CD4-positive, alpha-beta T cell treated with Interleukin-10 for 1 hour (primary cell): ENCODE data around the gene SDCBP2.
A peak's percentile ranks its signal among the peaks of the same experiment; 100 is the strongest.

ENCODE experiments used
- DNase-seq: peaks from one replicate; pipeline ENCODE4 v3.0.0-alpha.2; 2020

The SDCBP2 gene, protein sequence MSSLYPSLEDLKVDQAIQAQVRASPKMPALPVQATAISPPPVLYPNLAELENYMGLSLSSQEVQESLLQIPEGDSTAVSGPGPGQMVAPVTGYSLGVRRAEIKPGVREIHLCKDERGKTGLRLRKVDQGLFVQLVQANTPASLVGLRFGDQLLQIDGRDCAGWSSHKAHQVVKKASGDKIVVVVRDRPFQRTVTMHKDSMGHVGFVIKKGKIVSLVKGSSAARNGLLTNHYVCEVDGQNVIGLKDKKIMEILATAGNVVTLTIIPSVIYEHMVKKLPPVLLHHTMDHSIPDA

DNA sequence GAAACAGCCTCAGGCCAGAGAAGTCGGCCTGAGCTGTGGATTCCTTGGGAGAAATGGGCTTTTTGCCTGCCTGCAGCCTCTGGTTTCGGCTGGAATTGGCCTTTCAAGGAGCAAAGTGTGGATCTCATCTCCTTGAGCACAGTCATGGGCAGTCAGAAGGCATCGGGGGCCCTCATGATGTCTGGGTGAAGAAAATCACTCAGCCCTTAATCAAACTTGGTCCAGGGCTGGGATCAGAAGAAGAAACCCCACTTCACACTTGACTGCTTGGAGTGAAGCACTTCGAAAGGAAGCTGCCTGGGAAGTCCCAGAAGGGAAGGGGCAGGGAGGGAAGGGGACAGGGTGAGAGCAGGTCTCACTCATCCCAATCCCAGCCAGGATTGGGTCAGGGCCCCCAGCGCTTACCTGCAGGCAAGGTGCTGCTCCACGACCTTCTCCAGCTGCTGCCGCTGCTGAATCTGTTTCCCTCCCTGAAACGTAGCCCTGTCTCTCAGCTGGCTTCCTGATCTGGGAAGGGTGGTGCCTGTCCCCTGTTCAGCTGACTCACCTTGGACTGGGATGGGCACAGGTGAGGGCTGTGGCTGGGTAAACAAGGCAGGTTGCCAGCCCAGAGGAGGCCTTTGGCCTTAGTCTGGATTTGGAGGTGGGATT is at the start of gene SDCBP2:
Gene SDCBP2 (minus strand): TSS at position 460 of the 651 bp plus-strand sequence. CDS start 8,723 bp downstream, outside the sequence.
- no peak for DNase-seq

- no peak for DNase-seq
Observed at GRCh38 chr20:1378735-1379125, 49.8 kb upstream of the SDCBP2 start.

DNA sequence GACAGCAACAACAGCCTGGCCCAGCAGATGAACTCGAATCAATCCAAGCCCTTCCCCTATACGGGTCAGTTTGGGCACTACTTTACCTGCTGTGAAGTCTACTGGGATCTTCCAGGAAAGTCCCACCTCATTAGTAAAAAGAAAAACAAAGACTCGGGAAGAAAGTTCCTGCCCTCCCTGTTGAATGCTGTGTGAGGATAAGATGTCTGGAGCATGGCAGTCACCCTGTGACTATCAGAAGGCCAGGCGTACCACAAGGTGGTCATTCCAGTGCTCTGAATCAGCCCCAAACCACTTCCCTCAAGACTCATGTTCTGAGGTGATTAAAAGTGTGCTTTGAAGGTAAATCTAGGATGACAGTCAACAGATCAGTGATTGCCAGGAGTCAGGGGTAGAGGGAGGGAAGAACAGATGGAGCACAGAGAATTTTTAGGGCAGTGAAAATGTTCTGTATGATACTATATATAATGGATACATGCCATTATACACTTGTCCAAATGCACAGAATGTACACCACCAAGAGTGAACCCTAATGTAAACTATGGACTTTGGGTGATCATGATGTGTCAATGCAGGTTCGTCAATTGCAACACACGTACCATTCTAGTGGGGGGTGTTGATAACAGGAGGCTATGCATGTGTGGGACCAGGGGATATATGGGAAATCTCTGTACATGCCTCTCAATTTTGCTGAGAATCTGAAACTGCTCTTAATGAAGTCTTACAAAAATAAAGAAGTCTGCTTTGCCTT is 49.2 kb upstream of the SDCBP2 start:
- DNase-seq = no peak

- DNase-seq = no peak
Observed at GRCh38 chr20:1377341-1377871, 48.5 kb upstream of the SDCBP2 start.

DNA sequence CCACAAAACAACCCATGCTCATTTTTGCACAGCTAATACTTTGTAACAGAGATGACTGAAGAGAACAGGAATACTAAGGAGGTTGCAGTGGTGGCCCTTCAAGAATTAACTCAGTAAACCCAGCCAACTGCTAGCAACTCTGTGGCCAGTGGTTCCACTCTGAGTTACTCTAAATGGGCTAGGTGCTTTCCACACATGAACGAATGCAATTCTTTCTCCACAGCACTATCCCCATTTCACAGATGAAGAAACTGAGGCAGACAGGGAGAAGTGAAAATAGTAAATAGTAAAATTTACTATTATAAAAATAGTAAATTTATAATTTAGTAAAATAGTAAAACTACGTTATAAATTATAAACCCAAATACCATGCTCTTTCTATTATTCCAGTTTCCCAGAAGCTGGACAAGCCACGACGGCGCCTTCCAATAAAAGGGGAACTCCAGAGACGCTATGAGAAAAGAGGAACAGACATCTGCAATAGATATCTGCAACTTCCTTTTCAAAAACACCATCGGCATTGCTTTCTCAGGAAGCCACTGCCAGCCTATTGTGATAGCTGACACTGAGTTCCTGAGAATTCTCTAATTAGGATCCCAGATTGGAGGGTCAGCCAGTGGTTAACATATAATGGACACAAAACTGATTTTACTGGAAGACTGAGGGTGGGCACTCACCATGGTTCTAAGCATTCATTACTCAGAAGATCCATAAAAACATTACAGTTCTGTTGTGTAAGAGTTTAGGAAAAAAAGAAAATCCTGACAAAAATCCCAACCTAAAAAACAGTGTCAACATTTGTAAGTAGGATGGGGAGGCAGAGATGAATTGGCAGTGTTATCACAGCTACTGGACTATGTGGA is 47.7 kb upstream of the SDCBP2 start:
- DNase-seq = no peak

DNA sequence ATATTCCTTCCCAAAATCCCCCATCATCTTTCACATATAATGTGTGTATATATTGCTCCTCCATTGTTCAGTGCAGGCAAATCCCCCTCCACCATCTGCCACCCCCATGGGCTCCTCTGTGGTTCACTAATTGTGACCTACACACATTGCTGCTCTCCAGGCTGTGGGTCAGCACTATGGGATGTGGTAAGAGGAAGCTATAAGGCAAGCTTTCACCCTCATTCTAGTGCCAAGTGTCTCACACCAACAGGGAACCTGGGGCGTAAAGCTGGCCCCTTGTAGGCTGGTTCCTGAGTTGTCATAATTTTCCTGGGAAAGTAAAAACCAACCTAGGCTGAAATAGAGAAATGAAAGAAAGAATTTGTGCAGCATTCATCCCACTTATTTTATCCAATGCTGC is 47.1 kb upstream of the SDCBP2 start:
- no peak for DNase-seq

- DNase-seq = no peak
Observed at GRCh38 chr20:1375515-1375914, 46.6 kb upstream of the SDCBP2 start.

- DNase-seq = no peak
Observed at GRCh38 chr20:1374246-1374645, 45.3 kb upstream of the SDCBP2 start.

DNA sequence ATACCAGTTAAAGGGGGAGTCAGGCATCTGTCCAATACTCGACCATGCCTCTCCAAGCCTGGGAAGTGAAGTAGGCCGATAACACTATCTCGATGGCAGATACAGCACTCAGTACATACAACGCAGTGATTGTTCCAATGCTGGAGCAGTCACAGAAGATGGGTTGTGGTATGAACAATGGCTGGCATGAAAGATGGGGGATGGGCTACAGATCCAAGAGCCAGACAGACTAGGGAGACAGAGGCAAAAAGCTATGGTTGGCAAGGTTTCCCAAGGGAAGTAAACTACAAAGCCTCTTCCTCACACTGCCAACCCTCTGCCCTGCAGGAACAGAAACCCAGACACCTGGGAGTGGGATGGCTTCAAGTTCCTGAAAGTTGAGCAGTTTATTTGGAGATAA is 44.7 kb upstream of the SDCBP2 start:
- no peak for DNase-seq

DNA sequence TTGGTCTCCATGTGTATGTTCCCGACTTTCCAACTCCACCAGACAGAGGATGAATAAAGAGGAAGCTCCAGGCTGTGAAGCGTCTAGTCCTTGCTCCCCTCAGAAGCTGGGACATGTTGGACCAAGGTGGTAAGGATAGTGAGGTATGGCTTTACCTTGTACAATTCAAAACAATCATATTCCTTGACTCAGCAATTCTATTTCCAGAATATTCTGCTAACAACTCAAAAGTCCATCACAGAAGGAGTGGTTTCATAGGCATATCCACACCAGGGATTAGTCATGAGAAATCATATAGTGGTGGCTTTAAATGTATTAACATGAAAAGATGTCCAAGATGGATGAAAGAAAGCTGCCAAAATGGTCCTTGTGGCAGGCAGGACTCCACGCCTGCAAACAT is 44.1 kb upstream of the SDCBP2 start:
- no peak for DNase-seq

DNA sequence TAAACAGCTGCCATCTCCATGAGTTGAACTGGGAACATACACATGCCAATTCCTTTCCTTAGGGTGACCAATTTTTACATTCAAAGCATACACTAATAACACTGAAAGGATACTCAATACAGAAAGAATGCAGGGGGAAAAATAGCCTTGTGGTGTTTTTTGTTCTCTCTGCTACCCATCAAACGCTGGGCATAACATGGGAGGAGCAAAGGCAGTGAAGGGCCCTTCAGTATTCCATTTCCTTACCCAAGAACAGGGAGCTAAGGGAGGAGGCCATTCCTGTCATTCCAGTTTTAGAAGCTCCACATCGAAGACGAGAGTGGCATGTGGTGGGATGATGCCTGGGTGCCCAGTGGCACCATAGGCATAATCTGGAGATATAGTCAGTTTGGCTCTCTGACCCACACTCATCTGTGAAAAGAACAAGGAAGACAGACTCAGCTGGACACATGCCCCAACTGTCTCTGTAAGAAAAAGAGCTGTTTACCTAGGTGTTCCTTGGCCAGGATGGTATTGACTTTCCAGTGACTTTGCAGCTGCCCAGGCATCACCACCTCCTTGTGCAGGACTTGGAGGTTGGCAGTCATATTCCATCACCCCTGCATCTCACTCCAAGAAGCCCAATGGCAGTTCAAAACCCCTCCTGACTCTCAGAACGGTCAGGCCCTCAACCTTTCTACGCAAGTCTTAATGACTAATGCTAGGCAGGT is 43.0 kb upstream of the SDCBP2 start:
- DNase-seq = no peak

GRCh38 chr20:1371202-1371782 is 42.4 kb upstream of the SDCBP2 start:
- no peak for DNase-seq

DNA sequence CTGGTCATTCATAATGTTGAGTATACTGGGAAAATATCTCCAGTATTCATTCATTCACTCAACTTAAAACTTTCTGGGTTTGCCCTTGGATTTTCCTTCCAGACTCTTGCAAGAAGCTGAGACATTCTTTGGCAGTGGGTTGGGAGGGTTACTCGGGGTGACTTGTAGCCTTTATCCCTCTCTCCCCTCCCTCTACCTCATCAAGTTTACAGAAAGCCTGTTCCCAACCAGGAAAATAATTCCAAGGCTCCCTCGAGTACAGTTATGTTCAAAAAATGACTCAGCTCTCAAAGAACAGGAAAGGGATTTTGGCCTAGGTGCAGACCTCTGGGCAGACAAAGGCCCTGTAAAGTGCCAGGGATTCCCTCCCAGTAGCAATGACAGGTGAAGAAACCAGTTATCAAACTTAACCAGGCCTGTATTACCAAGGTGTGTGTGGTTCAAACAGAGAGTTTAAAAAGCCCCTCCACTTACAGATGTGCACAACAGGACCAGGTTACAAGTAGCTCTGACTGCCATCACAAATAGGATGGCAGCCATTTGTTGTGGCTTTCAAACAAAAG is 41.7 kb upstream of the SDCBP2 start:
- no peak for DNase-seq

- no peak for DNase-seq
Observed at GRCh38 chr20:1369970-1370369, 41.0 kb upstream of the SDCBP2 start.

DNA sequence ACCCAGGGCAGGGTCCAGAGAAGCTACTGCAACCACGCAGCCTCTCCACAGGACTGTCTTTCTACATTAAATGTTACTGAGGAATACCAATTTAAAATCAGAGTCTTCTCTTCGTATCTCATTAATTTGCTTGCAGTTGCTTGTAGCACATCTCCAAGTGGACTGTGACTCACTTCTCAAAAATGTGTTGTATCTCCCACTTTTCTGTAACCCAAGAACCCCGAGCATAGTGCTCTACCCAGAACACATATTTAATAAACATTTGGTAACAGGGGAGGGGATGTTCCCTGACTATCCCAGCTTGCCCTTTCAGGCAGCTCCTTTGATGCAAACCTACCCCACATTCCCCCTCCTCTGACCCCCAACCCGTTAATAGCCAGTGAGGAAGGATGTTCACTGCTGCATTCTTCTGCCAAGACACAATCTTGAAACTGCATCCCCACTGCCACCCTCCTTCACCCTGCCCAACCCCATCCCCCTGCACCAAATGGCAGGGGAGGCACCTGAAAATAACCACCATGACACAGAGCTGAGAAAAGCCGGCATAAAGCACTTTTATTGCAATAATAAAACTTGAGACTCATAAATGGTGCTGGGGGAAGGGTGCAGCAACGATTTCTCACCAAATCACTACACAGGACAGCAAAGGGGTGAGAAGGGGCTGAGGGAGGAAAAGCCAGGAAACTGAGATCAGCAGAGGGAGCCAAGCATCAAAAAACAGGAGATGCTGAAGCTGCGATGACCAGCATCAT is 39.7 kb upstream of the SDCBP2 start:
- DNase-seq = no peak

DNA sequence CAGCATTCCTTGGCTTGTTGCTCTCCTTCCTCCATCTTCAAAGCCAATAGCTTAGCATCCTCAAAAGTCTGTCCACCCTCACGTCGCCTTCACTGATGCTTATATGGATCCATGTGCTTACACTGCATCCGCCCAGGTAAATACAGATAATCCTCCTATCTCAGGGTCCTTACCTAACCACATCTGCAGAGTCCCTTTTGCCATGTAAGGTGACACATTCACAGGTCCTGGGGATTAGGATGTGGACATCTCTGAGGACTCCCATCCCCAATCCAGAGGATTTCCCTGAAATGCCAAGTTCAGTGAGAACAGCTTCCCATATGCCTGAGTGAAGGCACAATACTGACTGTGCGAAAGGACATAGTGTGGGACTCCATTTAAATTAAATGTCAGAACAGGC is 38.5 kb upstream of the SDCBP2 start:
- no peak for DNase-seq

DNA sequence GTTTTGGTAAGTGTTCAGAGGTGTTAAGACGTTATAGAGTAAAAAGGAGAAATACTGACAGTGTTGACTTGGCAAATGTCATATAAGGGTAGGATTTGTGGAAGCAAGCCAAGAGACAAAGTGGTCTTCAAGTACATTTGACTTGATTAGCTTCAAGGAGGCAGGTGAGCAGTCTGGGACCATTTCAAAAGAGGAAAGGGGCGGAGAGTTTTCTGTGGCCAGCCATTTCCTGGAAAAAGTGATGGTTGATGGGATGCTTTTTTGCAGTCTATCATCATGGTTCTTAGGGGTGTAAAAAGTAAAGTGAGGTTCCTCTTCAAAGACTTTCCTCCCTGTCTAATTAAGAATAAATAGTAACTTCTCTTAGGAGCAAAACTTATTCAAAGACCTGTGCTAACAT is 35.2 kb upstream of the SDCBP2 start:
- peak; percentile 33 for DNase-seq

- no peak for DNase-seq
Observed at GRCh38 chr20:1363522-1363921, 34.6 kb upstream of the SDCBP2 start.

GRCh38 chr20:1362484-1362883 is 33.5 kb upstream of the SDCBP2 start:
- DNase-seq = no peak

DNA sequence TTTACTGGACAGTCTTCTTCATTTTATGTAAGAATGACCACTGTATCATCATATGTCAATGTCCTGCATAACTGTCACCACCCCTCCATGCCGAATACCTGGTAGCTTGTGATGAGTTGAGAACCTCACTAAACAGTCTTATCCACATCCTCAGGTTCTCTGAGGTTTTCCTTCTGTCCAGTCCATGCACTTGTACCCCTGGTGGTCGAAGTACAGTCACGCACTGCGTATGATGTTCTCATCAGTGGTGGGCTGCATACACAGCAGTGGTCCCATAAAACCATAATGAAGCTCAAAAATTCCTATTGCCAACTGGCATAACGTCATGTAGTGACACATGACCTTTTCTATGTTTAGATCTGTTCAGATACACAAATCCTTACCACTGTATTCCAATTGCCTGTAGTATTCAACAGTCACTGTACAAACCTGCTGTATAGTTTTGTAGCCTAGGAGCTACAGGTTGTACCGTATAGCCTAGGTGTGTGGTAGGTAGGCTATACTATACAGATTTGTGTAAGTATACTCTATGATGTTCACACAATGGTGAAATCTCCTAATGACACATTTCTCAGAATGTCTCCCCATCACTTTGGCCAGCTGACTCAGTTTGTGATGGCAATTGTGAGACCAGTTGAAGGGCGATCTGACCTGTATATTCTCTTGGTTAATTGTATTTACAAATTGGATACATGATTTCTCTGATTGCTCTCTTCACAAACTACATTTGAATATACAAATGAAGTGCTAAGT is 31.3 kb upstream of the SDCBP2 start:
- DNase-seq = no peak
